ENCODE measurements around the gene IGF2BP1. TPM values are rescaled to one million over a fixed set of nuclear protein-coding genes. Genes with fewer than 3 reads are reported as not detected.
A peak's percentile ranks its signal among the peaks of the same experiment; 100 is the strongest.

IGF2BP1 gene
- total RNA-seq, 2 donors from 2014 or later: not detected

GRCh38 chr17:48989100-48989499 lies 8.1 kb upstream of the IGF2BP1 start:
- Mint-ChIP-seq H3K27ac (no peak overlapping the region), H3K27me3 (peaks cover 50% of the 10 kb centered on the region), H3K36me3 (ENCODE audit: low read depth) (peaks cover 3% of the 10 kb centered on the region), H3K4me1 (no peaks in the 10 kb centered on the region), H3K4me3 (no peak overlapping the region)
- ATAC-seq (no peak), DNase-seq (no peak)
- H3K9me3 ChIP-seq (ENCODE audit: control insufficient read depth, low read length, poor library complexity, severe bottlenecking): no peaks in the 10 kb centered on the region

- H3K36me3 Mint-ChIP-seq (ENCODE audit: low read depth): peaks cover 3% of the 10 kb centered on the region
- H3K27me3 Mint-ChIP-seq: peaks cover 47% of the 10 kb centered on the region
- no peak overlapping the region for H3K27ac Mint-ChIP-seq
- DNase-seq (no peak), ATAC-seq (no peak)
- H3K4me3 Mint-ChIP-seq: no peak overlapping the region
- H3K9me3 ChIP-seq (ENCODE audit: control insufficient read depth, low read length, poor library complexity, severe bottlenecking): peaks cover 4% of the 10 kb centered on the region
- H3K4me1 Mint-ChIP-seq: peaks cover 6% of the 10 kb centered on the region
These were observed 6.3 kb upstream of the IGF2BP1 start for GRCh38 chr17:48990882-48991357.

- peaks cover 4% of the 10 kb centered on the region for H3K9me3 ChIP-seq (ENCODE audit: control insufficient read depth, low read length, poor library complexity, severe bottlenecking)
- no peak overlapping the region for H3K4me3 Mint-ChIP-seq
- H3K27ac Mint-ChIP-seq: no peak overlapping the region
- peaks cover 8% of the 10 kb centered on the region for H3K36me3 Mint-ChIP-seq (ENCODE audit: low read depth)
- ATAC-seq (no peak), DNase-seq (no peak)
- H3K27me3 Mint-ChIP-seq: peaks cover 53% of the 10 kb centered on the region
- H3K4me1 Mint-ChIP-seq: peaks cover 16% of the 10 kb centered on the region
These were observed 4.7 kb upstream of the IGF2BP1 start for GRCh38 chr17:48992444-48992843.

DNA sequence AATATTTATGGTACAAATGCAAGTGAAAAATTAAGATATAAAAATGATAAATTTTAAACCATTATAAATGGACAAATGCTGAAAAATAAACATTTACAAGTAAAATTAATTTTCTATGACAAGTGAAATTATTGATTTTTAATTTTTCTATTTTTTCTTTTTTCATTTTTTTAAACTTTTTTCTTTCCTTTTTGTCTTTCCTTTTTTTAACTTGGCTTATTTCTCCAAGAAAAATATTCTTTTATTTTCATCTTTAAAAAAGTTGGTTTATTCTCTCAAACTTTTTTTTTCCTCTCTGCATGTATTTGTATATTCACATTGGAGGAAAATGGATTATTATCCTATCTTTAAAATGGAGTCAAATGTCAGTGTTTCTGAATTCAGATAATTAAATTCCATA lies 3.9 kb upstream of the IGF2BP1 start:
- no peak for DNase-seq
- Mint-ChIP-seq H3K4me1 (peaks cover 20% of the 10 kb centered on the region), H3K4me3 (no peak overlapping the region), H3K27ac (no peak overlapping the region), H3K36me3 (ENCODE audit: low read depth) (peaks cover 8% of the 10 kb centered on the region), H3K27me3 (peaks cover 58% of the 10 kb centered on the region)
- peaks cover 4% of the 10 kb centered on the region for H3K9me3 ChIP-seq (ENCODE audit: control insufficient read depth, low read length, poor library complexity, severe bottlenecking)
- no peak for ATAC-seq

GRCh38 chr17:48993951-48994350 lies 3.2 kb upstream of the IGF2BP1 start:
- peaks cover 23% of the 10 kb centered on the region for H3K4me1 Mint-ChIP-seq

GRCh38 chr17:48994549-48995303 lies 2.5 kb upstream of the IGF2BP1 start:
- no peak for ATAC-seq
- no peak for DNase-seq
- peaks cover 4% of the 10 kb centered on the region for H3K9me3 ChIP-seq (ENCODE audit: control insufficient read depth, low read length, poor library complexity, severe bottlenecking)
- Mint-ChIP-seq H3K36me3 (ENCODE audit: low read depth) (peaks cover 8% of the 10 kb centered on the region), H3K27me3 (peaks cover 71% of the 10 kb centered on the region), H3K4me1 (peaks cover 23% of the 10 kb centered on the region), H3K27ac (no peak overlapping the region), H3K4me3 (peak overlapping the region; percentile 75)

More at GRCh38 chr17:48993951-48994350, 3.2 kb upstream of the IGF2BP1 start:
- H3K4me3 Mint-ChIP-seq: no peak overlapping the region
- H3K36me3 Mint-ChIP-seq (ENCODE audit: low read depth): peaks cover 8% of the 10 kb centered on the region
- peaks cover 64% of the 10 kb centered on the region for H3K27me3 Mint-ChIP-seq
- no peak for ATAC-seq
- peaks cover 4% of the 10 kb centered on the region for H3K9me3 ChIP-seq (ENCODE audit: control insufficient read depth, low read length, poor library complexity, severe bottlenecking)
- DNase-seq: no peak
- H3K27ac Mint-ChIP-seq: no peak overlapping the region

GRCh38 chr17:48995304-48995973 lies 1.7 kb upstream of the IGF2BP1 start:
- H3K4me1 Mint-ChIP-seq: peaks cover 23% of the 10 kb centered on the region
- peaks cover 10% of the 10 kb centered on the region for H3K36me3 Mint-ChIP-seq (ENCODE audit: low read depth)
- no peak for DNase-seq
- ATAC-seq: no peak
- H3K9me3 ChIP-seq (ENCODE audit: control insufficient read depth, low read length, poor library complexity, severe bottlenecking): peaks cover 8% of the 10 kb centered on the region
- no peak overlapping the region for H3K27ac Mint-ChIP-seq
- peak overlapping the region; percentile 75 for H3K4me3 Mint-ChIP-seq
- H3K27me3 Mint-ChIP-seq: peaks cover 71% of the 10 kb centered on the region

GRCh38 chr17:48995974-48996721 lies 1.0 kb upstream of the IGF2BP1 start:
- Mint-ChIP-seq H3K27me3 (peaks cover 66% of the 10 kb centered on the region), H3K4me1 (peaks cover 23% of the 10 kb centered on the region), H3K27ac (no peak overlapping the region), H3K36me3 (ENCODE audit: low read depth) (peaks cover 7% of the 10 kb centered on the region), H3K4me3 (peak overlapping the region; percentile 79)
- DNase-seq (no peak), ATAC-seq (no peak)
- peaks cover 8% of the 10 kb centered on the region for H3K9me3 ChIP-seq (ENCODE audit: control insufficient read depth, low read length, poor library complexity, severe bottlenecking)

GRCh38 chr17:48996722-48997102 lies 473 bp upstream of the IGF2BP1 start:
- Mint-ChIP-seq H3K4me1 (peaks cover 23% of the 10 kb centered on the region), H3K36me3 (ENCODE audit: low read depth) (peaks cover 7% of the 10 kb centered on the region), H3K27me3 (peaks cover 70% of the 10 kb centered on the region), H3K4me3 (peak overlapping the region; percentile 79), H3K27ac (no peak overlapping the region)
- peaks cover 8% of the 10 kb centered on the region for H3K9me3 ChIP-seq (ENCODE audit: control insufficient read depth, low read length, poor library complexity, severe bottlenecking)
- no peak for DNase-seq
- no peak for ATAC-seq

GRCh38 chr17:48997827-48998586 lies 822 bp downstream of the IGF2BP1 start:
- Mint-ChIP-seq H3K4me3 (peak overlapping the region; percentile 79), H3K4me1 (peaks cover 23% of the 10 kb centered on the region), H3K36me3 (ENCODE audit: low read depth) (peaks cover 7% of the 10 kb centered on the region), H3K27me3 (peaks cover 72% of the 10 kb centered on the region), H3K27ac (peak overlapping the region; percentile 43)
- DNase-seq: no peak
- no peak for ATAC-seq
- H3K9me3 ChIP-seq (ENCODE audit: control insufficient read depth, low read length, poor library complexity, severe bottlenecking): peaks cover 8% of the 10 kb centered on the region

DNA sequence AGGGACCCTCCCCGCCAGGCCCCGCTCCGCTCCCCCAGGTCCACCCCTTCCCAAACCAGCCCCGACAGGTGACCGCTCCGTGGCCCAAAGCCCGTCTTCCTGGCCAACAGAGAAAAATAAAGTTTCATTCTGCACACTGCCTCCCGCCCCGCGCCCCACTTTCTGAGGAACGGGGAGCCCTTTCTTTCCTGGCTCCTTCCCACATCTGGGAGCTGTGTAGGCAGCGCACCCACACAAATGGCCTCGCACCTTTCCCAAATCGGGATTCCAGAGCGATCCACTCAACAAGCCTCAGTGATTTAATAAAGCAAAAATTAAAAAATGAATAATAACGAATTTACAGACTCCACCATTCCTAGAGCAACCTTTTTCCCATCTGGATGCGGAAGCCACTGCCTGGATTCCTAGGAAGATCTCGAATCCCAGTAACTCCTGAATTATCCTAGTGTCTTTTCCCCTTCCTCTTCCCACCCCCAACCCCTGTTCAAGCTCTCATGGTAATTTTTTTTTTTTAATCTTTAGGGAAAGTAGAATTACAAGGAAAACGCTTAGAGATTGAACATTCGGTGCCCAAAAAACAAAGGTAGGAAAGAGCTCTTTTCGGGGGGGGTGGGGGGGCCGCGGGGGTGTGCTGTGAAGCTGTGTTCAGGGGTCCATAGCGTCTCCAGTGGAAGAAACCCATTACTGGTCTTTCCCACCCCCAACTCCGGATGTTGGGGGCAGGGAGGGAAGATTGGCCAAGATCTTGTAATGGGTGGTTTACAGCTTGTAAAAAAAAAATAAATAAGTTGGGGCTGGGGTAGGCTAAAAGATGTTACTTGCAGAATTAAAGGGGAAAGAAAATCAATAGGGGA lies 1.6 kb downstream of the IGF2BP1 start:
- peak overlapping the region; percentile 79 for H3K4me3 Mint-ChIP-seq

GRCh38 chr17:49000943-49001342 lies 3.8 kb downstream of the IGF2BP1 start:
- DNase-seq (no peak), ATAC-seq (no peak)
- H3K4me1 Mint-ChIP-seq: peaks cover 19% of the 10 kb centered on the region
- H3K36me3 Mint-ChIP-seq (ENCODE audit: low read depth): peaks cover 10% of the 10 kb centered on the region
- H3K27ac Mint-ChIP-seq: no peak overlapping the region
- no peak overlapping the region for H3K4me3 Mint-ChIP-seq
- peaks cover 90% of the 10 kb centered on the region for H3K27me3 Mint-ChIP-seq
- H3K9me3 ChIP-seq (ENCODE audit: control insufficient read depth, low read length, poor library complexity, severe bottlenecking): peaks cover 5% of the 10 kb centered on the region

More for the DNA sequence above, 1.6 kb downstream of the IGF2BP1 start:
- H3K4me1 Mint-ChIP-seq: peaks cover 25% of the 10 kb centered on the region
- H3K36me3 Mint-ChIP-seq (ENCODE audit: low read depth): peaks cover 7% of the 10 kb centered on the region
- peaks cover 80% of the 10 kb centered on the region for H3K27me3 Mint-ChIP-seq
- DNase-seq (no peak), ATAC-seq (no peak)
- peaks cover 8% of the 10 kb centered on the region for H3K9me3 ChIP-seq (ENCODE audit: control insufficient read depth, low read length, poor library complexity, severe bottlenecking)
- H3K27ac Mint-ChIP-seq: peak overlapping the region; percentile 43
